Liver (tissue), 9 donors: ENCODE results near the gene AP3B1. TPM values are rescaled to one million over a fixed set of nuclear protein-coding genes. Genes with fewer than 3 reads are reported as not detected.

Experiments used
- DNase-seq: peaks from one replicate; pipeline ENCODE4 v3.0.0-alpha.2; 2017; ENCODE audit warnings: low spot score
- H3K27ac ChIP-seq, 2 donors: one replicate each; pipeline ENCODE4 v1.7.0; 2013; ENCODE audit warnings: inconsistent platforms in 2 of 2, low read length in 2 of 2, control low read depth in 1 of 2, low read depth in 1 of 2, mild to moderate bottlenecking in 1 of 2
- H3K27me3 ChIP-seq, 4 donors: one replicate each; pipeline versions ENCODE4 v1.6.1 to v1.7.0; 2013; ENCODE audit warnings: low read length in 3 of 4, inconsistent platforms in 1 of 4, mild to moderate bottlenecking in 1 of 4, moderate library complexity in 1 of 4; ENCODE audit not compliant: control insufficient read depth in 4 of 4, insufficient read depth in 4 of 4
- H3K36me3 ChIP-seq, 4 donors: one replicate each; pipeline versions ENCODE4 v1.6.1 to v1.7.0; 2013; ENCODE audit warnings: low read length in 3 of 4, mild to moderate bottlenecking in 3 of 4, low read depth in 1 of 4, moderate library complexity in 1 of 4; ENCODE audit not compliant: control insufficient read depth in 4 of 4, insufficient read depth in 3 of 4
- H3K4me1 ChIP-seq, 4 donors: one replicate each; pipeline versions ENCODE4 v1.6.1 to v1.7.0; 2013; ENCODE audit warnings: low read length in 3 of 4, mild to moderate bottlenecking in 3 of 4, moderate library complexity in 1 of 4; ENCODE audit not compliant: control insufficient read depth in 4 of 4, insufficient read depth in 4 of 4
- H3K4me3 ChIP-seq, 3 donors: one replicate each; pipeline versions ENCODE4 v1.6.1 to v1.7.0; 2013; ENCODE audit warnings: low read length in 3 of 3, control low read depth in 1 of 3, low read depth in 1 of 3, mild to moderate bottlenecking in 1 of 3
- H3K9ac ChIP-seq, 2 donors: one replicate each; pipeline ENCODE4 v1.7.0; 2013; ENCODE audit warnings: low read length in 2 of 2, mild to moderate bottlenecking in 2 of 2, moderate library complexity in 2 of 2, control low read depth in 1 of 2, low read depth in 1 of 2
- H3K9me3 ChIP-seq, 4 donors: one replicate each; pipeline versions ENCODE4 v1.6.1 to v1.7.0; 2013; ENCODE audit warnings: low read length in 3 of 4; ENCODE audit not compliant: control insufficient read depth in 4 of 4
- ATF3 ChIP-seq: IDR thresholded peaks from 2 replicates; pipeline ENCODE4 v1.6.1; 2016; ENCODE audit warnings: antibody characterized with exemption
- CTCF ChIP-seq: fragments of 150-350 bp; IDR thresholded peaks from 2 replicates; pipeline ENCODE4 v1.5.1; 2017; ENCODE audit warnings: improper control_type of control experiment, low read depth, low read length; ENCODE audit not compliant: missing input control
- EGR1 ChIP-seq, 2 donors: IDR thresholded peaks; 2 replicates each; pipeline ENCODE4 v1.6.1; 2016 to 2018; ENCODE audit warnings: antibody characterized with exemption in 2 of 2, low read depth in 2 of 2
- FOXA1 ChIP-seq: IDR thresholded peaks from 2 replicates; pipeline ENCODE4 v1.6.1; 2016; ENCODE audit warnings: antibody characterized with exemption
- FOXA2 ChIP-seq: IDR thresholded peaks from 2 replicates; pipeline ENCODE4 v1.6.1; 2016; ENCODE audit warnings: antibody characterized with exemption
- GABPA ChIP-seq, 2 donors: IDR thresholded peaks in 1 of 2; conservative IDR thresholded peaks in 1 of 2; 2 replicates each; pipeline ENCODE4 v1.6.1; 2016; ENCODE audit warnings: antibody characterized with exemption in 2 of 2, mild to moderate bottlenecking in 1 of 2, moderate library complexity in 1 of 2
- HNF4A ChIP-seq, 2 donors: conservative IDR thresholded peaks; 2 replicates each; pipeline ENCODE4 v1.6.1; 2016; ENCODE audit warnings: antibody characterized with exemption in 2 of 2, mild to moderate bottlenecking in 2 of 2
- HNF4G ChIP-seq: IDR thresholded peaks from 2 replicates; pipeline ENCODE4 v1.6.1; 2016; ENCODE audit warnings: antibody characterized with exemption
- JUND ChIP-seq, 2 donors: IDR thresholded peaks; 2 replicates each; pipeline ENCODE4 v1.6.1; 2016; ENCODE audit warnings: antibody characterized with exemption in 2 of 2
- MAX ChIP-seq: IDR thresholded peaks from 2 replicates; pipeline ENCODE4 v1.6.1; 2016; ENCODE audit warnings: antibody characterized with exemption
- NR2F2 ChIP-seq: IDR thresholded peaks from 2 replicates; pipeline ENCODE4 v1.6.1; 2016; ENCODE audit warnings: antibody characterized with exemption
- RAD21 ChIP-seq, 2 donors: IDR thresholded peaks; 2 replicates each; pipeline ENCODE4 v1.6.1; 2016; ENCODE audit warnings: antibody characterized with exemption in 2 of 2, mild to moderate bottlenecking in 2 of 2
- REST ChIP-seq: IDR thresholded peaks from 2 replicates; pipeline ENCODE4 v1.6.1; 2016; ENCODE audit warnings: antibody characterized with exemption, mild to moderate bottlenecking
- RXRA ChIP-seq, 2 donors: IDR thresholded peaks; 2 replicates each; pipeline ENCODE4 v1.6.1; 2017 to 2018; ENCODE audit warnings: antibody characterized with exemption in 2 of 2, mild to moderate bottlenecking in 1 of 2
- SP1 ChIP-seq: IDR thresholded peaks from 2 replicates; pipeline ENCODE4 v1.6.1; 2018; ENCODE audit warnings: antibody characterized with exemption, mild to moderate bottlenecking
- TAF1 ChIP-seq: conservative IDR thresholded peaks from 2 replicates; pipeline ENCODE4 v1.6.1; 2016; ENCODE audit warnings: antibody characterized with exemption, mild to moderate bottlenecking
- YY1 ChIP-seq: IDR thresholded peaks from 2 replicates; pipeline ENCODE4 v1.6.1; 2016; ENCODE audit warnings: antibody characterized with exemption, mild to moderate bottlenecking
- ZBTB33 ChIP-seq: IDR thresholded peaks from 2 replicates; pipeline ENCODE4 v1.6.1; 2016; ENCODE audit warnings: antibody characterized with exemption
- WGBS: extraction: QIAGEN DNeasy Blood & Tissue Kit; methylation state at CpG from one replicate; pipeline ENCODE4 v1.1.7; 2013; 5-methylcytosine and 5-hydroxymethylcytosine counted together
- polyA plus RNA-seq, 2 donors: library from polyadenylated mRNA; stranded (reverse) in 1 of 2; unstranded in 1 of 2; fragments of 200-250 nt in 1 of 2; fragments of >200 nt in 1 of 2; fragmentation: Nextera tagmentation in 1 of 2; extraction: Ambion mirVana in 1 of 2; gene quantifications; one replicate each; pipeline versions ENCODE4 v1.2.1 to v1.2.3, GENCODE V29; 2013 to 2015
- total RNA-seq, 2 donors: library from RNA; depleted of rRNA; stranded (reverse); fragments of >200 nt; gene quantifications; one replicate each; pipeline ENCODE4 v1.2.3, GENCODE V29; 2014
- donor health status: healthy.
- donor health status: healthy.
- donor health status: healthy.
- donor health status: healthy.
- donor health status: healthy.

Gene AP3B1
- total and polyA plus RNA-seq, 4 donors, result 8.2 to 23.1 (median 14.4) TPM

GRCh38 chr5:78336698-78337097 lies 42.2 kb upstream of the AP3B1 start:
- DNase-seq, result no peak
- H3K9me3 ChIP-seq, result peaks cover 0 to 4% (median 2%) of the 10 kb centered on the region in 4 donors
- no peak for TF ChIP-seq SP1
- no peak for TF ChIP-seq FOXA2
- TF ChIP-seq ATF3, result no peak
- TF ChIP-seq TAF1, result no peak
- no peak for TF ChIP-seq EGR1 (IDR thresholded peaks at IDR 0.05; ENCODE audit: low read depth in 2 of 2)
- no peak overlapping the region for H3K9ac ChIP-seq
- no peaks in the 10 kb centered on the region for H3K27me3 ChIP-seq
- H3K4me3 ChIP-seq, result no peak overlapping the region
- WGBS, result 86% methylated on average over 2 of the region's 2 CpGs
- no peaks in the 10 kb centered on the region for H3K4me1 ChIP-seq
- H3K27ac ChIP-seq, result no peak overlapping the region
- no peaks in the 10 kb centered on the region for H3K36me3 ChIP-seq

GRCh38 chr5:78335976-78336375 lies 41.5 kb upstream of the AP3B1 start:
- Histone ChIP-seq H3K27me3 (no peaks in the 10 kb centered on the region), H3K4me1 (no peaks in the 10 kb centered on the region), H3K36me3 (no peaks in the 10 kb centered on the region), H3K27ac (no peak overlapping the region), H3K9me3 (peaks cover 0 to 4% (median 2%) of the 10 kb centered on the region in 4 donors), H3K9ac (no peak overlapping the region), H3K4me3 (no peak overlapping the region)
- WGBS, result 82% methylated on average over 2 of the region's 2 CpGs
- DNase-seq, result no peak
- no peak for TF ChIP-seq ATF3
- no peak for TF ChIP-seq NR2F2
- no peak for TF ChIP-seq HNF4G
- TF ChIP-seq JUND (IDR thresholded peaks at IDR 0.05), result no peak
- TF ChIP-seq YY1, result no peak
- no peak for TF ChIP-seq GABPA (IDR thresholded peaks at IDR 0.05 in 1 of 2, conservative IDR thresholded peaks at IDR 0.05 in 1 of 2)
- TF ChIP-seq MAX, result no peak
- TF ChIP-seq RXRA (IDR thresholded peaks at IDR 0.05), result no peak

- Histone ChIP-seq H3K9me3 (peaks cover 0 to 4% (median 2%) of the 10 kb centered on the region in 4 donors), H3K9ac (no peak overlapping the region), H3K27ac (no peak overlapping the region), H3K27me3 (no peaks in the 10 kb centered on the region), H3K4me3 (no peak overlapping the region), H3K36me3 (no peaks in the 10 kb centered on the region), H3K4me1 (no peaks in the 10 kb centered on the region)
- WGBS, result 59% methylated on average over 3 of the region's 3 CpGs
- DNase-seq, result no peak
- TF ChIP-seq EGR1 (IDR thresholded peaks at IDR 0.05; ENCODE audit: low read depth in 2 of 2) (no peak), GABPA (IDR thresholded peaks at IDR 0.05 in 1 of 2, conservative IDR thresholded peaks at IDR 0.05 in 1 of 2) (no peak), CTCF (no peak), YY1 (no peak), TAF1 (no peak), NR2F2 (no peak), SP1 (no peak), HNF4A (conservative IDR thresholded peaks at IDR 0.05) (no peak), HNF4G (no peak), RXRA (IDR thresholded peaks at IDR 0.05) (no peak), RAD21 (IDR thresholded peaks at IDR 0.05) (no peak), JUND (IDR thresholded peaks at IDR 0.05) (no peak), FOXA2 (no peak), ATF3 (no peak), REST (no peak), ZBTB33 (no peak), MAX (no peak), FOXA1 (no peak)
Measured at GRCh38 chr5:78334811-78335210, 40.3 kb upstream of the AP3B1 start.
